Hematopoietic multipotent progenitor cell treated with erythropoietin and hydrocortisone succinate and interleukin-3 and kit ligand, for 4 days (in vitro differentiated cells): Measurements from ENCODE around the gene C4orf54.

Experiments
- DNase-seq: peaks from one replicate; pipeline ENCODE4 v3.0.0-alpha.2; 2015

The C4orf54 gene

DNA sequence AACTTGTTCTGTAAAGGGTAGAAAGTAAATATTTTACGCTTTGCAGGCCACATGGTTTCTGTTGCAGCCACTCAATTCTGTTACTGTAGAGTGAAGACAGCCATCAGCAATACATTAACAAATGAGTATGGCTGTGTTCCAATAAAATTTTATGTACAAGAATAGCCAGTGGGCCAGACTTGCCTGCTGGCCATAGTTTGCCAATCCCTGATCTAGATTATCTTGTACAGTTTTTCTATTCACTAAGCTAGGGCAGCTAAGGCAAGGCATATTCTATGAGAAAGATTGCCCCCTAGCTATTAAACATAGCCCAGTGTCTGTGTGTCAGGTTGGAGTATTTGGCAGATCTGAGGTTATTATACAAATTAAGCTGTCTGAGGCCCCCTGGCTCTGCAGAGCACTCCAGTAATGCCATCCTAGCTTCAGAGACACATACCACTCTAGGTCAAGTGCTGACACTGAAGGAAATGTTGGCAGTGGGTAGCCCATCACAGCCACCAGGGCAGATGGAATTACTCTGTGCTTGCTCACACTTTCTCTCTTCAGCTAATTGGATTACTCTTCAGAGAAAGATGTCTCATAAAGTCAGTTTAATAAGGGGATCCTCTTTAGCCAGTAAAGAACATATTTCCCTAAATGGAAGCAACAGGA is 42.3 kb downstream of the C4orf54 start:
- DNase-seq = peak; percentile 3

DNA sequence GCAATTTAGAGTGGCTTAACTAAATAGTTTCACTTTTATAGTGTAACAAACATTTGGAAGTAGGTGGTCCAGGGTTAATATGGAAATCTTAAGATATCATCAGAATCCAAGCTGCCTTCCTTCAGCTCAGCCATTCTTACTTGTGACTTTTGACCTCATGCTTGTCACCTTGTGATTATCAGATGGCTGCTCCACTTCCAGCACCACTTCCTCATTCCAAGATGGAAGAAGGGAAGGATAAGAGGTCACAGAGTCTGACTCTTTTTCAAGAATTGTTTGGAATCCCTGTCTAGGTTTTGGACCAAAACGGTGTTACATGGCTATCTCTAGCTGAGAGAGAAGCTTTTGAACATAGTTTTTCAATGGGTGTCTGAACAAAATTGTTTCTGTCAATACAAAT is 43.1 kb downstream of the C4orf54 start:
- DNase-seq = no peak

DNA sequence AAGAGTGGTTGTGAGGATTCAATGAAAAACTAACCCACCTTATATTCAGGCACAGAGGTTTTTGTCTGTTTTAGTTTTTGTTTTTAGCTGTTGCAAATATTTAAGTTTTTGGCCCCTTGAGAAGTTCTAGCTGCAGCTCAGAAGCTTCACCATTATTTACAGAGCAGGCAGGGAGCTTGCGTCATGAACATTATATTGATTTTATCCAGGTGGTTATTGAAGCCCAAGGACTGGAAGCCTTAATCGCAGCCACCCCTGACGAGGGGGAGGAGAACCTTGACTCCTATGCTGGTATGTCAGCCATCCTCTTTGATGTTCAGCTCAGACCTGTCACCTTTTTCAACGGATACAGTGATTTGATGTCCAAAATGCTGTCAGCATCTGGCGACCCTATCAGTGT is 44.9 kb downstream of the C4orf54 start:
- DNase-seq = no peak

DNA sequence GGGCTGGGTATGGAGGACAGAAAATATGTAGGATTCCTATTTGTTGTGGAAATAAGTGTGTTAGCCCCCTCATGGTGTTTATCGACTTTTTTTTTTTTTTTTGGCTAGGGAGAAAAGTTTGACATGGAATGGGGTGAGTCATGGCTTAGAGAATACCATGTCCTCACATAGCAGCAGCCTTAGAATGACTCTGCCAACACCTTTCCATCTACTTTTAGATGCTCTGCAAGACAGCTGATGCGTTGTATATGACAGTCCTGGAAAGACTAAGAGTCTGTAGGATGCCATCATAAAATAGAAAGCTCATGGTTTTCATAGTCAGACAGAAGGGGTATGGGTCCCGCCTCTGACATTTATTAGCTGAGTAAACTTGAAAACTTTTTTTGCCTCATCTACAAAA is 45.3 kb downstream of the C4orf54 start:
- DNase-seq = no peak

DNA sequence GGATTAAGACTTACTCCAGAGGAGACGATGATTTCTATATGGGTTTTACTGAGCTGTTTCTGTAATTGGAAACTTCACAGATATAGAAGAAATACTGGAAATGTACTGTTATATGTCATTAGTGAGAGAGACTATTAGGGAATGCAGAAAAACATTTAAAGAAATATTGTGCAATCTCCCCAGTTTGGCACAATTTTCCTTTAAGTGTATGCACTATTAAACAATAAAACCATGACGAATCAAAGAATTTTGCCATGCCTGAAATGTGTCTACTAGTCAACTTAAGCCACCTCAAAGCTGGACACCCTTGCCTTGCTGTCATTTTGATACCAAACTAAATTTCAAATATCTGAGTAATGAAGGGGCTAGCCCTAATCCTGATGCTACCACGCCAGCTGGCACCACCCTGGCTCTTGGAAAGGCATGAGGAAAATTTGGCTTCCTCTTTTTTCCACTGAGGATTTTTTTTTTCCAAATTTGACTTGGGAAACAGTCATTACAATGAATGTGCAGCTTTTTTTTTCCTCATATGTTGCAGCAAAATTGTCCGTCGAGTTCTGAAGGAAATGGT is 46.9 kb downstream of the C4orf54 start:
- no peak for DNase-seq

DNA sequence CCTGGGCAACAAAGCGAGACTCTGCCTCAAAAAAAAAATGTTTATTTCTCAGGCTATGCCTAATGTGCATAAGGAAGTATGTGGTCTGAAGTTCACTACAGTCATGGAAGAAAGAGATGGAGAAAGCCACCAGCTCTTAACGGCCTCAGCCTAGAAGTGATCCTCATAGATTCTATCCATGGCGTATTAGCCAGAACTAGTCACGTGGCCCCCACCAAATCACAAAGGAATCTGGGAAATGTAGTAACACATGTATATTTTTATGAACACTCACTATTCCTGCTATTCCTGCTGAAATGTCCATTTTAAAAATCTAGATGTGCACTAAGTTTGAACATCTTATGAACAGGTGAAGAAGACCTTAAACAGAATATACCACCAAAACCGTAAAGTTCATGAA is 49.2 kb downstream of the C4orf54 start:
- DNase-seq = no peak
